Astrocyte (in vitro differentiated cells and primary cell): ENCODE data around the gene CCDC15. TPM values are rescaled to one million over a fixed set of nuclear protein-coding genes. Genes with fewer than 3 reads are reported as not detected.
"Not testable (repeated sequence)": the region's sequence is repeated elsewhere in the genome, so short reads cannot be mapped to it uniquely, and the experiment has no call there.

ENCODE experiments used
- DNase-seq: peaks from one replicate; pipeline ENCODE4 v3.0.0-alpha.2; 2010; ENCODE audit warnings: low read depth
- FAIRE-seq: peaks from 2 replicates; lab custom pipeline; 2011; peaks lifted over from hg19 to GRCh38; lab: Jason Lieb, UNC
- H2AFZ ChIP-seq: 2 replicates; pipeline ENCODE4 v1.6.0; 2012; ENCODE audit warnings: low read depth, low read length, inconsistent platforms
- H3K27ac ChIP-seq: 2 replicates; pipeline ENCODE4 v1.5.1; 2011; ENCODE audit warnings: low read depth, low read length, inconsistent platforms
- H3K27me3 ChIP-seq: 2 replicates; pipeline ENCODE4 v1.6.0; 2011; ENCODE audit warnings: low read length, inconsistent platforms; ENCODE audit not compliant: insufficient read depth
- H3K36me3 ChIP-seq: 2 replicates; pipeline ENCODE4 v1.5.1; 2011; ENCODE audit warnings: low read length, inconsistent platforms; ENCODE audit not compliant: insufficient read depth
- H3K4me1 ChIP-seq: 2 replicates; pipeline ENCODE4 v1.5.1; 2011; ENCODE audit warnings: low read length, inconsistent platforms; ENCODE audit not compliant: insufficient read depth
- H3K4me2 ChIP-seq: 2 replicates; pipeline ENCODE4 v1.6.0; 2012; ENCODE audit warnings: low read length, inconsistent platforms
- H3K4me3 ChIP-seq: 2 replicates; pipeline ENCODE4 v1.5.1; 2011; ENCODE audit warnings: low read depth, mild to moderate bottlenecking, low read length, inconsistent platforms; ENCODE audit not compliant: insufficient read depth
- H3K79me2 ChIP-seq: 2 replicates; pipeline ENCODE4 v1.6.0; 2012; ENCODE audit warnings: mild to moderate bottlenecking, low read length, inconsistent platforms; ENCODE audit not compliant: insufficient read depth
- H3K9ac ChIP-seq: 2 replicates; pipeline ENCODE4 v1.6.0; 2012; ENCODE audit warnings: mild to moderate bottlenecking, low read length, inconsistent platforms
- H3K9me3 ChIP-seq: 2 replicates; pipeline ENCODE4 v1.5.1; 2012; ENCODE audit warnings: low read depth, mild to moderate bottlenecking, low read length, inconsistent platforms; ENCODE audit not compliant: insufficient read depth
- H4K20me1 ChIP-seq: 2 replicates; pipeline ENCODE4 v1.6.0; 2012; ENCODE audit warnings: low read length, inconsistent platforms; ENCODE audit not compliant: insufficient read depth
- H3K27ac Mint-ChIP-seq: one replicate; pipeline ENCODE4 v1.8.0; 2021; ENCODE audit warnings: mild to moderate bottlenecking, mixed read lengths; ENCODE audit not compliant: unreplicated experiment
- H3K27me3 Mint-ChIP-seq: one replicate; pipeline ENCODE4 v1.8.0; 2021; ENCODE audit warnings: low read depth, mixed read lengths; ENCODE audit not compliant: unreplicated experiment
- H3K36me3 Mint-ChIP-seq: one replicate; pipeline ENCODE4 v1.8.0; 2021; ENCODE audit warnings: low read depth, mixed read lengths; ENCODE audit not compliant: unreplicated experiment
- H3K4me1 Mint-ChIP-seq: one replicate; pipeline ENCODE4 v1.8.0; 2021; ENCODE audit warnings: low read depth, mixed read lengths; ENCODE audit not compliant: unreplicated experiment
- H3K4me3 Mint-ChIP-seq: one replicate; pipeline ENCODE4 v1.8.0; 2021; ENCODE audit warnings: mild to moderate bottlenecking, moderate library complexity, mixed read lengths; ENCODE audit not compliant: unreplicated experiment
- H3K9me3 Mint-ChIP-seq: one replicate; pipeline ENCODE4 v1.8.0; 2021; ENCODE audit warnings: mild to moderate bottlenecking, mixed read lengths; ENCODE audit not compliant: unreplicated experiment
- EZH2 ChIP-seq: IDR thresholded peaks from 2 replicates; pipeline ENCODE4 v1.6.1; 2012; ENCODE audit warnings: mild to moderate bottlenecking, low read length, inconsistent platforms; ENCODE audit not compliant: insufficient read depth
- total RNA-seq: library from RNA; stranded (reverse); gene quantifications from 2 replicates; pipeline ENCODE4 v1.2.1, GENCODE V29; 2021
- TF ChIP-seq, protein P1 (sequence below): IDR thresholded peaks from 2 replicates; pipeline ENCODE4 v1.5.1; 2011; ENCODE audit warnings: low read depth, mild to moderate bottlenecking, inconsistent platforms, low read length, moderate library complexity; ENCODE audit not compliant: insufficient read depth

CCDC15 gene
- total RNA-seq, 1 donor from 2014 or later: 0.75 TPM

DNA sequence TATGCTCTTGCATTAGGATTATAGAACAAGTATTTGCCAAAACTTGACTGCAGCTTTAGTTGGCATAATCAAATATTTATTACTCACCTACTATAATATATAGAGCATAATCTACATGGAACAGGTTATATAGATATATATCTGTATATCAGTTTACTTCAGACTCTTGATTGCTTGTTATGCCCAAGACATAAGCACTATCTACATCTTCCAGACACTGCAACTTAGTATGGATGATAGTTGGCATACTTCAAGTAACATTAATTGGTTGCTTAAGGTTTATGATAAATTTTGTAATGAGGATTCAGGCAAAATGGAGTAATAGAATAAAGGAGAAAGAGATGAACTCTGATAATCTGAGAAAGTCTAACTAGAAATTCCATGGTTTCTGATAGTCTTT is 1.0 kb downstream of the CCDC15 start:
- DNase-seq (no peak), FAIRE-seq (no peak)
- Mint-ChIP-seq H3K4me1 (no peaks in the 10 kb centered on the region), H3K27me3 (no peaks in the 10 kb centered on the region), H3K4me3 (no peak overlapping the region), H3K36me3 (no peaks in the 10 kb centered on the region), H3K9me3 (no peaks in the 10 kb centered on the region), H3K27ac (no peak overlapping the region)
- no peaks in the 10 kb centered on the region for H3K79me2 ChIP-seq
- H3K9me3 ChIP-seq: no peaks in the 10 kb centered on the region
- TF ChIP-seq, protein P1, sequence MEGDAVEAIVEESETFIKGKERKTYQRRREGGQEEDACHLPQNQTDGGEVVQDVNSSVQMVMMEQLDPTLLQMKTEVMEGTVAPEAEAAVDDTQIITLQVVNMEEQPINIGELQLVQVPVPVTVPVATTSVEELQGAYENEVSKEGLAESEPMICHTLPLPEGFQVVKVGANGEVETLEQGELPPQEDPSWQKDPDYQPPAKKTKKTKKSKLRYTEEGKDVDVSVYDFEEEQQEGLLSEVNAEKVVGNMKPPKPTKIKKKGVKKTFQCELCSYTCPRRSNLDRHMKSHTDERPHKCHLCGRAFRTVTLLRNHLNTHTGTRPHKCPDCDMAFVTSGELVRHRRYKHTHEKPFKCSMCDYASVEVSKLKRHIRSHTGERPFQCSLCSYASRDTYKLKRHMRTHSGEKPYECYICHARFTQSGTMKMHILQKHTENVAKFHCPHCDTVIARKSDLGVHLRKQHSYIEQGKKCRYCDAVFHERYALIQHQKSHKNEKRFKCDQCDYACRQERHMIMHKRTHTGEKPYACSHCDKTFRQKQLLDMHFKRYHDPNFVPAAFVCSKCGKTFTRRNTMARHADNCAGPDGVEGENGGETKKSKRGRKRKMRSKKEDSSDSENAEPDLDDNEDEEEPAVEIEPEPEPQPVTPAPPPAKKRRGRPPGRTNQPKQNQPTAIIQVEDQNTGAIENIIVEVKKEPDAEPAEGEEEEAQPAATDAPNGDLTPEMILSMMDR: no peak
- no peak for TF ChIP-seq EZH2
- peaks cover 7% of the 10 kb centered on the region for H3K4me1 ChIP-seq
- peak overlapping the region; percentile 77 for H3K4me3 ChIP-seq
- H3K4me2 ChIP-seq: peak overlapping the region; percentile 98
- no peaks in the 10 kb centered on the region for H3K27me3 ChIP-seq
- H4K20me1 ChIP-seq: no peaks in the 10 kb centered on the region
- H3K27ac ChIP-seq: no peak overlapping the region
- H3K36me3 ChIP-seq: no peaks in the 10 kb centered on the region
- H2AFZ ChIP-seq: no peak overlapping the region
- H3K9ac ChIP-seq: no peak overlapping the region

DNA sequence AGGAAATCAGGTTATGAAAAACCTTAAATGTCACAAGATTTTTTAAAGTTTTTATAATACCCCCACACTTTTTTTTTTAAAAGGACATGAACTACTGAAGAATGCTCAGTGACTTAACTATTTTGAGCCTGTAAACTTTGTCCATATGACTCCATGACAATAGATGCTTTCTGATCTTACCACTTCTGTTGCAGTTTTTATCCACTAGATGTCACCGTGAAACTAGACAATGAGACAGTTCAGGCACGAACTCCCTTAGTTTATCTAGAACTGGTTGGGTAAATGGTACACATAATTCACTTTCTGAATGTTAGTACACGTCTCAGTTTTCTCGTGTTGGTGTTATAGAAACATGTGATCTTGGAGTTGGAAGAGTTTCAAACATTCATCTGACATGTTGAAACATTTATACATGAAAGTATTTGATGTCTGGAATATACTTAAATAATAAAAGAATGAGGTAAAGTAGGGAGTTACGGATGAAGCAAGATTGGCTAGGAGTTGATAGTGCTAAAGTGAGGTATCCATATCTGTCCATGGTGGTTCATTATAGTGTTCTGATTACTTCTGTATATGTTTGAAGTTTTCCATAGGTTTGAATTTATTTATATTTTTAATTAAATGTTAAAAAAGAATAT is 8.1 kb downstream of the CCDC15 start:
- no peak for TF ChIP-seq EZH2
- TF ChIP-seq, protein P1: peak; percentile 88
- H3K9me3 ChIP-seq: no peaks in the 10 kb centered on the region
- H3K9ac ChIP-seq: no peak overlapping the region
- no peaks in the 10 kb centered on the region for H3K36me3 ChIP-seq
- H3K27me3 ChIP-seq: no peaks in the 10 kb centered on the region
- peak; percentile 93 for FAIRE-seq
- no peak overlapping the region for H3K4me2 ChIP-seq
- no peak overlapping the region for H3K4me3 ChIP-seq
- no peaks in the 10 kb centered on the region for H3K79me2 ChIP-seq
- H3K4me1 ChIP-seq: no peaks in the 10 kb centered on the region
- peak; percentile 57 for DNase-seq
- H3K4me1 Mint-ChIP-seq: no peaks in the 10 kb centered on the region
- no peak overlapping the region for H3K4me3 Mint-ChIP-seq
- no peaks in the 10 kb centered on the region for H4K20me1 ChIP-seq
- no peak overlapping the region for H3K27ac ChIP-seq
- H3K27me3 Mint-ChIP-seq: peaks cover 3% of the 10 kb centered on the region
- H2AFZ ChIP-seq: no peak overlapping the region
- no peaks in the 10 kb centered on the region for H3K36me3 Mint-ChIP-seq
- H3K27ac Mint-ChIP-seq: no peak overlapping the region
- H3K9me3 Mint-ChIP-seq: peaks cover 4% of the 10 kb centered on the region

DNA sequence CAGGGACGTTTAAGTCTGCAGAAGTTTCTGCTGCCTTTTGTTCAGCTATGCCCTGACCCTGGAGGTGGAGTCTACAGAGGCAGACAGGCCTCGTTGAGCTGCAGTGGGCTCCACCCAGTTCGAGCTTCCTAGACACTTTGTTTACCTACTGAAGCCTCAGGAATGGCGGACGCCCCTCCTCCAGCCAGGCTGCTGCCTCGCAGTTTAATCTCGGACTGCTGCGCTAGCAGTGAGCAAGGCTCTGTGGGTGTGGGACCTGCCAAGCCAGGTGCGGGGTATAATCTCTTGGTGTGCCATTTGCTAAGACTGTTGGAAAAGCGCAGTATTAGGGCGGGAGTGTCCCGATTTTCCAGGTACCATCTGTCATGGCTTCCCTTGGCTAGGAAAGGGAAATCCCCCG is 14.2 kb downstream of the CCDC15 start:
- not testable (repeated sequence) for H3K9ac ChIP-seq, H3K4me2 ChIP-seq, H3K27ac ChIP-seq, H3K36me3 Mint-ChIP-seq, H3K4me1 ChIP-seq, H3K9me3 Mint-ChIP-seq, FAIRE-seq, H3K4me3 Mint-ChIP-seq, H3K36me3 ChIP-seq, H3K27me3 ChIP-seq, H2AFZ ChIP-seq, H3K27ac Mint-ChIP-seq, H4K20me1 ChIP-seq, H3K27me3 Mint-ChIP-seq, H3K9me3 ChIP-seq, H3K79me2 ChIP-seq, DNase-seq, H3K4me3 ChIP-seq, H3K4me1 Mint-ChIP-seq
